GM12865 (cell line): ENCODE results near the gene ATP10B.

Experiments
- DNase-seq: peaks from one replicate; pipeline ENCODE4 v3.0.0; 2010; ENCODE audit warnings: low read depth
- H3K4me3 ChIP-seq: 2 replicates; pipeline ENCODE4 v1.5.1; 2011; ENCODE audit warnings: mild to moderate bottlenecking, low read depth, low read length, control low read depth
- TF ChIP-seq, protein P1 (sequence below): IDR thresholded peaks from 2 replicates; pipeline ENCODE4 v1.5.1; 2011; ENCODE audit warnings: low read length, control low read depth, low read depth, inconsistent platforms; ENCODE audit not compliant: insufficient read depth; ENCODE audit errors: missing control alignments

Gene ATP10B

DNA sequence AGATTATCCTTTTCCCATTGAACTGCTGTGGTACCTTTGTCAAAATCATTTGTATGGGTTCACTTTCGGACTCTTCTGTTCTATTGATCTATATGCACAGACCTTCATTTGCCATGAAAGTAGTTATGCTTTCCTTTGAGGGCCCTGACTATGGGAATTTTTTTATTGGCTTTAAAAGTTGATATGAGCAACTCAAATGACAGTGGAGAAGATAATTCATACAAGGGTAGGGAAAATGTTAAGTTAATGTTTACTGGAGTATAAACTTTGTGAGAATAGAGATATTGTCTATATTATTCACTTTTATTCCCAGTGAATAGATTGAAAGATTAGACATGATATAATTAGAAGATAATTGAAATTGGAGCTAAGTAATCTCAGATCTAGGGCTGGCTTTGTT is 94.8 kb downstream of the ATP10B start:
- no peak overlapping the region for H3K4me3 ChIP-seq
- TF ChIP-seq, protein P1, sequence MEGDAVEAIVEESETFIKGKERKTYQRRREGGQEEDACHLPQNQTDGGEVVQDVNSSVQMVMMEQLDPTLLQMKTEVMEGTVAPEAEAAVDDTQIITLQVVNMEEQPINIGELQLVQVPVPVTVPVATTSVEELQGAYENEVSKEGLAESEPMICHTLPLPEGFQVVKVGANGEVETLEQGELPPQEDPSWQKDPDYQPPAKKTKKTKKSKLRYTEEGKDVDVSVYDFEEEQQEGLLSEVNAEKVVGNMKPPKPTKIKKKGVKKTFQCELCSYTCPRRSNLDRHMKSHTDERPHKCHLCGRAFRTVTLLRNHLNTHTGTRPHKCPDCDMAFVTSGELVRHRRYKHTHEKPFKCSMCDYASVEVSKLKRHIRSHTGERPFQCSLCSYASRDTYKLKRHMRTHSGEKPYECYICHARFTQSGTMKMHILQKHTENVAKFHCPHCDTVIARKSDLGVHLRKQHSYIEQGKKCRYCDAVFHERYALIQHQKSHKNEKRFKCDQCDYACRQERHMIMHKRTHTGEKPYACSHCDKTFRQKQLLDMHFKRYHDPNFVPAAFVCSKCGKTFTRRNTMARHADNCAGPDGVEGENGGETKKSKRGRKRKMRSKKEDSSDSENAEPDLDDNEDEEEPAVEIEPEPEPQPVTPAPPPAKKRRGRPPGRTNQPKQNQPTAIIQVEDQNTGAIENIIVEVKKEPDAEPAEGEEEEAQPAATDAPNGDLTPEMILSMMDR = no peak
- DNase-seq = no peak

DNA sequence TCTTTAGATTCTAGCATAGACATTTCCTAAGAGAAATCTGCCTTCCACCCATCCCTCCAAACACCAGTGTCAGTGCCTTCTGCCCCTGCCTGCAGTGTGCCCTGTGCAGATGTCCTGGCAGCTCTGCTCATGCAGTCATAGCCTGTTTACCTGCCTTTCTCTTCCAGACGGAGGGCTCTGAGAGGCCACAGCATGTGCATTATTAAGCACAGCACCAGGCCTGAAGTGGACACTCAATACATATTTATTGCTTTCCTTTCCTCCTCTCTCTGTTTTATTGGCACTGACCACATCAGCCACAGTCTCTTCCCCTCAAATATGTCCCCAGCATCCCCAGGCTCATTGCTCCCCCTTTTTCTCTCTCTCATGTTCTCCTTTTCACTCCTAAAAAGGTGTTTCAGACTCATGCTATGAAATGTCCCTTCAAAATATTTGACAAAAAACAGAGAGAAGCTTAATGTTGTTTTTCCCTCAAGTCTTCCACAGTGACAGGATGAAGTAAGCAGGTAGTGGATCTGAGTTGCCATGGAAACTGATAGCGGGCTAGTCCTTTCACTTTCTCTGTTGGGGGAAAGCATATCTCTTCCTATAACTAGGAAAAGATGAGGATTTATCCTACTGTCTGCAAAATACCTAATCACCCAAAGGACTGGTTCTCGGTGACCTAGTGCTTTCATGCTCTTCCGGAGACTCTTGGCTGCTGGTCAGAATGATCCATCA is 100.9 kb downstream of the ATP10B start:
- no peak overlapping the region for H3K4me3 ChIP-seq
- DNase-seq = peak; percentile 12
- TF ChIP-seq, protein P1 = no peak

DNA sequence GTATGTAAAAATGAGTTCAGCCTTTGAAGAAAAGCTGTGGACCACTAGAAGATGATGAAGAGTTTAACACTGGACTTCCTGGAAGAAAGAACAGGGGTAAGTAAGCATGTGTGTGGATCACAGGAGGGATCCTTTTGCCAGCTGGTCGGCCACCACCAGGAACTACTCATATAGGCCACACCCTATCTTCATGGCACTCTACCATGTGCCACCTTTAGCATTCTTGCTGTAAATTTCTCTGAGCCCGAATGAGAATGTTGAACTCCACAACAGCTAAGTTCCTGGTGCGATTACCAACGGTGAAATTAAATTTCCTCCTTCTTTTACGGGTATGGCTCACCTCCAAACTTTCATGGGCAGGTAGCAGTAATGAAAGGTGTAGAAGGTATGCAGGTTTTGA is 102.3 kb downstream of the ATP10B start:
- H3K4me3 ChIP-seq = no peak overlapping the region
- DNase-seq = no peak
- TF ChIP-seq, protein P1 = no peak

DNA sequence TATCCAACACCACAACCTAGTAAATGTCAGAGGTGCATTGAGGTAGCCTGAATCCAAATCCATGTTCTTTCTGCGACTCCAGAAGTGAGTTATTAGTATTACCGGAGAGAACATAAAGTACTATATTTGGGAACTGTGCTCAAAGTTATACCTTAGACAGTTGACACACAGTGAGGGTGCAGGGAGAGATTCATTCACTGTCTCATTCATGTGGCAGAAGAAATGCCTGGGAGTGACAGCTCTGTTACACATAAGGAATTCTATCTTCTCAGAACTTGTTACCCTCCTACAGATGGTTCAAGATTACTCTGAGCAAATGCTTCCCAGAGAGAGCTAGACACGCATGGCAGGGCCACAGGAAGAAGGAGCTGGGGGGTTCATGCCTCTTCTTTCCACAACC is 103.0 kb downstream of the ATP10B start:
- no peak for DNase-seq

DNA sequence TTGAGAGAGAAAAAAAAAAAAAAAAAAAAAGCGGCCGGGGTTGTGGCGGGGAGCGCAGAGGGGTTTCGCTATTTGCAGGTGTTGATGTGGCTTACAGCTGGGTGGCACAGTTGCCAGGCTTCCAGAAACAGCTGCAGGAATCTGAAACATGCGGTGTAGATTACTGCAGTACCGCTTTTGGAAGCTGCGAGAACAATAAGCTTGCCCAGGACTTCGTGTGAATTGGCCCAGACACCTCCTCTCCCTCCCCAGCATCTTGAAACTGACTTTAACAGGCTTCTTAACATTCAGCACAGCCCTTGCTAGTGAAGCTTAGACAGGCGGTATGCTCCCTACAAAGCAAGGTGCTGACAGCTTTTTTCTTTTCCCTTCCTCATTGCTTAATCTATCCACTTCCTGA is 104.0 kb downstream of the ATP10B start:
- peak; percentile 24 for DNase-seq
- TF ChIP-seq, protein P1 = no peak
- H3K4me3 ChIP-seq = no peak overlapping the region

More for the DNA sequence above, 103.0 kb downstream of the ATP10B start:
- no peak overlapping the region for H3K4me3 ChIP-seq
- TF ChIP-seq, protein P1 = no peak

DNA sequence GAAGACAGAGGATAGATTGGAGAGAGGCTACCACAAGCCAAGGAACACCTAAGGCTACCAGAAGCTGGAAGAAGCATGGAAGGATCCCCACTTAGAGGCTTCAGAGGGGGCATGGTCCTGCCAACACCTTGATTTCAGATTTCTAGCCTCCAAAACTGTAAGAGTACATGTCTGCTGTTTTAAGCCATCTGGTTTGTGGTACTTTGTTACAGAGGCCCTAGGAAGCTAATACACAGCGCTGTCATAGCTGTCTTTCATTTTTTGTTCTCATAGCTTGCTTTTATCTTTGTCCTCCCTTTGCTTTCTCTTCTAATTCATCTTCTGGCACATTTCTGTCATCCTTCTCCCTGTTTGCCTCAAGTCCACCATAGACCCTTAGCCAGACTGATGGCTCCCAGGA is 104.5 kb downstream of the ATP10B start:
- no peak overlapping the region for H3K4me3 ChIP-seq
- TF ChIP-seq, protein P1 = no peak
- no peak for DNase-seq
